Measurements from ENCODE around the gene UBE2G2.
A peak's percentile ranks its signal among the peaks of the same experiment; 100 is the strongest.

Gene UBE2G2

GRCh38 chr21:44814498-44815023 is 12.9 kb upstream of the UBE2G2 start:
- DNase-seq = no peak

- no peak for DNase-seq
These were observed 12.1 kb upstream of the UBE2G2 start for GRCh38 chr21:44813727-44814126.

GRCh38 chr21:44813149-44813548 is 11.5 kb upstream of the UBE2G2 start:
- DNase-seq = no peak

- no peak for DNase-seq
These were observed 11.0 kb upstream of the UBE2G2 start for GRCh38 chr21:44812640-44813039.

- no peak for DNase-seq
These were observed 9.2 kb upstream of the UBE2G2 start for GRCh38 chr21:44810779-44811178.

- DNase-seq = no peak
These were observed 4.2 kb upstream of the UBE2G2 start for GRCh38 chr21:44805859-44806258.

GRCh38 chr21:44805226-44805625 is 3.6 kb upstream of the UBE2G2 start:
- no peak for DNase-seq

- DNase-seq = no peak
These were observed 3.1 kb upstream of the UBE2G2 start for GRCh38 chr21:44804762-44805161.

GRCh38 chr21:44803651-44804050 is 2.0 kb upstream of the UBE2G2 start:
- DNase-seq = no peak

GRCh38 chr21:44802396-44803153 is 955 bp upstream of the UBE2G2 start:
- no peak for DNase-seq

GRCh38 chr21:44800971-44801467 is 601 bp downstream of the UBE2G2 start:
- DNase-seq = peak; percentile 30 to 35

GRCh38 chr21:44800103-44800502 is 1.5 kb downstream of the UBE2G2 start:
- peak in 1 of 2 donors; percentile 18 for DNase-seq

- DNase-seq = no peak
These were observed 2.0 kb downstream of the UBE2G2 start for GRCh38 chr21:44799646-44800045.

GRCh38 chr21:44797775-44798174 is 3.8 kb downstream of the UBE2G2 start:
- no peak for DNase-seq

GRCh38 chr21:44795342-44795741 is 6.3 kb downstream of the UBE2G2 start:
- no peak for DNase-seq

- DNase-seq = no peak
These were observed 7.8 kb downstream of the UBE2G2 start for GRCh38 chr21:44793592-44794374.

GRCh38 chr21:44792702-44793591 is 8.7 kb downstream of the UBE2G2 start:
- DNase-seq = peak; percentile 40 to 43

GRCh38 chr21:44791993-44792392 is 9.6 kb downstream of the UBE2G2 start:
- DNase-seq = no peak

- DNase-seq = no peak
These were observed 10.4 kb downstream of the UBE2G2 start for GRCh38 chr21:44791246-44791645.

- no peak for DNase-seq
These were observed 11.3 kb downstream of the UBE2G2 start for GRCh38 chr21:44790368-44790767.

GRCh38 chr21:44789880-44790279 is 11.7 kb downstream of the UBE2G2 start:
- no peak for DNase-seq

GRCh38 chr21:44785620-44786335 is 15.8 kb downstream of the UBE2G2 start:
- no peak for DNase-seq

All from activated CD4-positive, alpha-beta T cell treated with anti-CD3 and anti-CD28 coated beads for 4 hours (primary cell).